G401.6 (cell line): Measurements from ENCODE around the gene NDUFAF4.
A peak's percentile ranks its signal among the peaks of the same experiment; 100 is the strongest.

Source experiments
- FAIRE-seq: peaks from 2 replicates; lab custom pipeline; 2012; peaks lifted over from hg19 to GRCh38; lab: Jason Lieb, UNC

The NDUFAF4 gene

GRCh38 chr6:96897396-96898240 is at the start of gene NDUFAF4:
NDUFAF4 (minus strand) TSS chr6:96897891; CDS start chr6:96897801, 90 bp downstream.
- peak; percentile 83 for FAIRE-seq

GRCh38 chr6:96947055-96947454 is 49.4 kb upstream of the NDUFAF4 start:
- FAIRE-seq = no peak

GRCh38 chr6:96943555-96944215 is 46.0 kb upstream of the NDUFAF4 start:
- FAIRE-seq = no peak

- no peak for FAIRE-seq
Observed at GRCh38 chr6:96942676-96943075, 45.0 kb upstream of the NDUFAF4 start.

- FAIRE-seq = no peak
Observed at GRCh38 chr6:96940322-96940721, 42.6 kb upstream of the NDUFAF4 start.

GRCh38 chr6:96939007-96939805 is 41.5 kb upstream of the NDUFAF4 start:
- no peak for FAIRE-seq

- no peak for FAIRE-seq
Observed at GRCh38 chr6:96934087-96934486, 36.4 kb upstream of the NDUFAF4 start.

GRCh38 chr6:96931198-96931597 is 33.5 kb upstream of the NDUFAF4 start:
- no peak for FAIRE-seq

GRCh38 chr6:96929741-96930140 is 32.0 kb upstream of the NDUFAF4 start:
- FAIRE-seq = no peak

- FAIRE-seq = no peak
Observed at GRCh38 chr6:96927660-96928059, 30.0 kb upstream of the NDUFAF4 start.

GRCh38 chr6:96926425-96926824 is 28.7 kb upstream of the NDUFAF4 start:
- FAIRE-seq = no peak

- FAIRE-seq = no peak
Observed at GRCh38 chr6:96925290-96925687, 27.6 kb upstream of the NDUFAF4 start.

- FAIRE-seq = no peak
Observed at GRCh38 chr6:96923871-96924493, 26.3 kb upstream of the NDUFAF4 start.

- FAIRE-seq = no peak
Observed at GRCh38 chr6:96923400-96923799, 25.7 kb upstream of the NDUFAF4 start.

- FAIRE-seq = no peak
Observed at GRCh38 chr6:96917098-96917497, 19.4 kb upstream of the NDUFAF4 start.

- FAIRE-seq = no peak
Observed at GRCh38 chr6:96913621-96914020, 15.9 kb upstream of the NDUFAF4 start.

GRCh38 chr6:96911751-96912150 is 14.1 kb upstream of the NDUFAF4 start:
- FAIRE-seq = no peak

- FAIRE-seq = no peak
Observed at GRCh38 chr6:96911171-96911570, 13.5 kb upstream of the NDUFAF4 start.

- FAIRE-seq = no peak
Observed at GRCh38 chr6:96909811-96910210, 12.1 kb upstream of the NDUFAF4 start.

GRCh38 chr6:96907498-96907897 is 9.8 kb upstream of the NDUFAF4 start:
- no peak for FAIRE-seq

- FAIRE-seq = no peak
Observed at GRCh38 chr6:96900873-96901272, 3.2 kb upstream of the NDUFAF4 start.

GRCh38 chr6:96899451-96899998 is 1.8 kb upstream of the NDUFAF4 start:
- no peak for FAIRE-seq
